ENCODE measurements around the gene ACTN1. TPM values are rescaled to one million over a fixed set of nuclear protein-coding genes. Genes with fewer than 3 reads are reported as not detected.
A peak's percentile ranks its signal among the peaks of the same experiment; 100 is the strongest.

The ACTN1 gene
- total RNA-seq, 1 donor from 2014 or later, result 460 TPM

- no peak for DNase-seq (ENCODE audit: low spot score)
These were observed 90.2 kb downstream of the ACTN1 start for GRCh38 chr14:68888883-68889282.

GRCh38 chr14:68888025-68888850 is 90.9 kb downstream of the ACTN1 start:
- DNase-seq (ENCODE audit: low spot score), result no peak

GRCh38 chr14:68886109-68886434 is 93.0 kb downstream of the ACTN1 start:
- DNase-seq (ENCODE audit: low spot score), result no peak

- DNase-seq (ENCODE audit: low spot score), result no peak
These were observed 93.6 kb downstream of the ACTN1 start for GRCh38 chr14:68885226-68886108.

- DNase-seq (ENCODE audit: low spot score), result peak; percentile 81
These were observed 94.8 kb downstream of the ACTN1 start for GRCh38 chr14:68884031-68885030.

- no peak for DNase-seq (ENCODE audit: low spot score)
These were observed 96.9 kb downstream of the ACTN1 start for GRCh38 chr14:68882235-68882634.

- no peak for DNase-seq (ENCODE audit: low spot score)
These were observed 97.7 kb downstream of the ACTN1 start for GRCh38 chr14:68881396-68881795.

- no peak for DNase-seq (ENCODE audit: low spot score)
These were observed 98.5 kb downstream of the ACTN1 start for GRCh38 chr14:68880581-68881105.

- no peak for DNase-seq (ENCODE audit: low spot score)
These were observed 99.1 kb downstream of the ACTN1 start for GRCh38 chr14:68879841-68880575.

- no peak for DNase-seq (ENCODE audit: low spot score)
These were observed 99.8 kb downstream of the ACTN1 start for GRCh38 chr14:68879321-68879781.

- no peak for DNase-seq (ENCODE audit: low spot score)
These were observed 100.2 kb downstream of the ACTN1 start for GRCh38 chr14:68878908-68879307.

- DNase-seq (ENCODE audit: low spot score), result no peak
These were observed 101.0 kb downstream of the ACTN1 start for GRCh38 chr14:68877993-68878575.

GRCh38 chr14:68876976-68877375 is 102.1 kb downstream of the ACTN1 start:
- DNase-seq (ENCODE audit: low spot score), result no peak

GRCh38 chr14:68874746-68875155 is 104.4 kb downstream of the ACTN1 start:
- no peak for DNase-seq (ENCODE audit: low spot score)

- DNase-seq (ENCODE audit: low spot score), result no peak
These were observed 105.7 kb downstream of the ACTN1 start for GRCh38 chr14:68873376-68873775.

GRCh38 chr14:68871392-68871791 is 107.7 kb downstream of the ACTN1 start:
- DNase-seq (ENCODE audit: low spot score), result no peak

- no peak for DNase-seq (ENCODE audit: low spot score)
These were observed 112.0 kb downstream of the ACTN1 start for GRCh38 chr14:68866991-68867533.

GRCh38 chr14:68865542-68865941 is 113.6 kb downstream of the ACTN1 start:
- DNase-seq (ENCODE audit: low spot score), result no peak

- no peak for DNase-seq (ENCODE audit: low spot score)
These were observed 114.7 kb downstream of the ACTN1 start for GRCh38 chr14:68864361-68864750.

Measured in mucosa of gallbladder (tissue), 1 donor.